ENCODE results near the gene ADAMTS6.

DNA sequence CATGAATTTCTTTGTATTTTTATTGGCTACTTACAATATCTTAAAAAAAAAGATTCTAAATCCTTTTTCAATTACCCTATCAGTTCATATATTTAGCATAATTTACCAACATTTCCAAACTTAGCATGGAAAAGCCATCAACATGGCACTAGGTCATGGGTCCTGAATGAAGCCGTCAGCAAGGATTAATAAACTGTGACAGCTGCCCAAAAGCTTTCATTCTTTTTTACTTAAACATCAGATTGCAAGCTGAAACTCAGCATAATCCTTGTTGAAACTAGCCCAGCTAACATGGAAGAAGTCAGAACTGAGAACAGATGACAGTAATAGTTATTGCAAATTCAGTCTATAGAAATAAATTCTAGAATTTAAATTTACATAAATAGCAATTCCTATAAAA is 209.8 kb downstream of the ADAMTS6 start:
- TF ChIP-seq, protein P1, sequence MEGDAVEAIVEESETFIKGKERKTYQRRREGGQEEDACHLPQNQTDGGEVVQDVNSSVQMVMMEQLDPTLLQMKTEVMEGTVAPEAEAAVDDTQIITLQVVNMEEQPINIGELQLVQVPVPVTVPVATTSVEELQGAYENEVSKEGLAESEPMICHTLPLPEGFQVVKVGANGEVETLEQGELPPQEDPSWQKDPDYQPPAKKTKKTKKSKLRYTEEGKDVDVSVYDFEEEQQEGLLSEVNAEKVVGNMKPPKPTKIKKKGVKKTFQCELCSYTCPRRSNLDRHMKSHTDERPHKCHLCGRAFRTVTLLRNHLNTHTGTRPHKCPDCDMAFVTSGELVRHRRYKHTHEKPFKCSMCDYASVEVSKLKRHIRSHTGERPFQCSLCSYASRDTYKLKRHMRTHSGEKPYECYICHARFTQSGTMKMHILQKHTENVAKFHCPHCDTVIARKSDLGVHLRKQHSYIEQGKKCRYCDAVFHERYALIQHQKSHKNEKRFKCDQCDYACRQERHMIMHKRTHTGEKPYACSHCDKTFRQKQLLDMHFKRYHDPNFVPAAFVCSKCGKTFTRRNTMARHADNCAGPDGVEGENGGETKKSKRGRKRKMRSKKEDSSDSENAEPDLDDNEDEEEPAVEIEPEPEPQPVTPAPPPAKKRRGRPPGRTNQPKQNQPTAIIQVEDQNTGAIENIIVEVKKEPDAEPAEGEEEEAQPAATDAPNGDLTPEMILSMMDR (IDR thresholded peaks at IDR 0.05 in 4 of 5, conservative IDR thresholded peaks at IDR 0.05 in 1 of 5): no peak
- no peak for TF ChIP-seq POLR2A (IDR thresholded peaks at IDR 0.05)
